ENCODE data around the gene FGA. TPM values are rescaled to one million over a fixed set of nuclear protein-coding genes. Genes with fewer than 3 reads are reported as not detected.

FGA gene
- total RNA-seq, 1 experiment from 2014 or later: 71.8 TPM

DNA sequence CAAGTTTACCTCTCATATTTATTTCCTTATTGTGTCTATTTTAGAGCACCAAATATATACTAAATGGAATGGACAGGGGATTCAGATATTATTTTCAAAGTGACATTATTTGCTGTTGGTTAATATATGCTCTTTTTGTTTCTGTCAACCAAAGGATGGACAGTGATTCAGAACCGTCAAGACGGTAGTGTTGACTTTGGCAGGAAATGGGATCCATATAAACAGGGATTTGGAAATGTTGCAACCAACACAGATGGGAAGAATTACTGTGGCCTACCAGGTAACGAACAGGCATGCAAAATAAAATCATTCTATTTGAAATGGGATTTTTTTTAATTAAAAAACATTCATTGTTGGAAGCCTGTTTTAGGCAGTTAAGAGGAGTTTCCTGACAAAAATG is 21.5 kb downstream of the FGA start:
- no TSS peak for BruUV-seq (replicated peaks)
- Histone ChIP-seq H3K9me3 (no peaks in the 10 kb centered on the region), H3K27me3 (replicated peaks; ENCODE audit: control insufficient read depth, insufficient read depth, low read length) (no peaks in the 10 kb centered on the region), H3K36me3 (ENCODE audit: control insufficient read depth, insufficient read depth, low read length) (no peaks in the 10 kb centered on the region), H3K4me3 (ENCODE audit: low read depth, low read length) (no peak overlapping the region), H3K4me1 (0 out of 2 replicates have a peak, but pooled peaks cover 3% of the 10 kb centered on the region)
- H3K36me3 Mint-ChIP-seq (ENCODE audit: insufficient read depth, unreplicated experiment): no peaks in the 10 kb centered on the region
- DNase-seq: no peak
- TF ChIP-seq, protein P1, sequence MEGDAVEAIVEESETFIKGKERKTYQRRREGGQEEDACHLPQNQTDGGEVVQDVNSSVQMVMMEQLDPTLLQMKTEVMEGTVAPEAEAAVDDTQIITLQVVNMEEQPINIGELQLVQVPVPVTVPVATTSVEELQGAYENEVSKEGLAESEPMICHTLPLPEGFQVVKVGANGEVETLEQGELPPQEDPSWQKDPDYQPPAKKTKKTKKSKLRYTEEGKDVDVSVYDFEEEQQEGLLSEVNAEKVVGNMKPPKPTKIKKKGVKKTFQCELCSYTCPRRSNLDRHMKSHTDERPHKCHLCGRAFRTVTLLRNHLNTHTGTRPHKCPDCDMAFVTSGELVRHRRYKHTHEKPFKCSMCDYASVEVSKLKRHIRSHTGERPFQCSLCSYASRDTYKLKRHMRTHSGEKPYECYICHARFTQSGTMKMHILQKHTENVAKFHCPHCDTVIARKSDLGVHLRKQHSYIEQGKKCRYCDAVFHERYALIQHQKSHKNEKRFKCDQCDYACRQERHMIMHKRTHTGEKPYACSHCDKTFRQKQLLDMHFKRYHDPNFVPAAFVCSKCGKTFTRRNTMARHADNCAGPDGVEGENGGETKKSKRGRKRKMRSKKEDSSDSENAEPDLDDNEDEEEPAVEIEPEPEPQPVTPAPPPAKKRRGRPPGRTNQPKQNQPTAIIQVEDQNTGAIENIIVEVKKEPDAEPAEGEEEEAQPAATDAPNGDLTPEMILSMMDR (IDR thresholded peaks at IDR 0.05; ENCODE audit: insufficient read depth in 1 of 2, low read depth in 1 of 2, low read length in 1 of 2, severe bottlenecking in 1 of 2, unreplicated experiment in 1 of 2): no peak
- H3K4me1 Mint-ChIP-seq (ENCODE audit: low read depth, unreplicated experiment): no peaks in the 10 kb centered on the region
- H3K9me3 Mint-ChIP-seq (ENCODE audit: unreplicated experiment): no peaks in the 10 kb centered on the region
- ChIA-PET POLR2A (no interaction called here), CTCF (no interaction called here)
- H3K27me3 Mint-ChIP-seq (ENCODE audit: insufficient read depth, unreplicated experiment): no peaks in the 10 kb centered on the region
- H3K4me3 Mint-ChIP-seq (ENCODE audit: unreplicated experiment): no peak overlapping the region
- no peak overlapping the region for H3K27ac Mint-ChIP-seq (ENCODE audit: unreplicated experiment)
- intact Hi-C loops (cut with micrococcal nuclease; ENCODE audit: unreplicated experiment): no loop called here

DNA sequence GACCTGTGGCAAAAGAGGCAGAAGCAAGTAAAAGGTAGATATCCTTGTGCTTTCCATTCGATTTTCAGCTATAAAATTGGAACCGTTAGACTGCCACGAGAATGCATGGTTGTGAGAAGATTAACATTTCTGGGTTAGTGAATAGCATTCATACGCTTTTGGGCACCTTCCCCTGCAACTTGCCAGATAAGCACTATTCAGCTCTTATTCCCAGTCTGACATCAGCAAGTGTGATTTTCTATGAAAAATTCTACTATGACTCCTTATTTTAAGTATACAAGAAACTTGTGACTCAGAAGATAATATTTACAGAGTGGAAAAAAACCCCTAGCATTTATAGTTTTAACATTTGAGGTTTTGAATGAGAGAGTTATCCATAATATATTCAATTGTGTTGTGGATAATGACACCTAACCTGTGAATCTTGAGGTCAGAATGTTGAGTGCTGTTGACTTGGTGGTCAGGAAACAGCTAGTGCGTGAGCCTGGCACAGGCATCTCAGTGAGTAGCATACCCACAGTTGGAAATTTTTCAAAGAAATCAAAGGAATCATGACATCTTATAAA is 23.8 kb downstream of the FGA start:
- Mint-ChIP-seq H3K4me1 (ENCODE audit: low read depth, unreplicated experiment) (no peaks in the 10 kb centered on the region), H3K4me3 (ENCODE audit: unreplicated experiment) (no peak overlapping the region), H3K9me3 (ENCODE audit: unreplicated experiment) (no peaks in the 10 kb centered on the region), H3K36me3 (ENCODE audit: insufficient read depth, unreplicated experiment) (no peaks in the 10 kb centered on the region), H3K27ac (ENCODE audit: unreplicated experiment) (no peak overlapping the region), H3K27me3 (ENCODE audit: insufficient read depth, unreplicated experiment) (no peaks in the 10 kb centered on the region)
- intact Hi-C loops (cut with micrococcal nuclease; ENCODE audit: unreplicated experiment): no loop called here
- no peak for DNase-seq
- CTCF ChIA-PET: no interaction called here
- Histone ChIP-seq H3K4me1 (peaks cover 17% of the 10 kb centered on the region), H3K36me3 (ENCODE audit: control insufficient read depth, insufficient read depth, low read length) (no peaks in the 10 kb centered on the region), H3K9me3 (no peaks in the 10 kb centered on the region), H3K27me3 (replicated peaks; ENCODE audit: control insufficient read depth, insufficient read depth, low read length) (no peaks in the 10 kb centered on the region), H3K4me3 (ENCODE audit: low read depth, low read length) (no peak overlapping the region)
- TF ChIP-seq, protein P1 (IDR thresholded peaks at IDR 0.05; ENCODE audit: insufficient read depth in 1 of 2, low read depth in 1 of 2, low read length in 1 of 2, severe bottlenecking in 1 of 2, unreplicated experiment in 1 of 2): no peak
- no TSS peak for BruUV-seq (replicated peaks)
- POLR2A ChIA-PET: no interaction called here

DNA sequence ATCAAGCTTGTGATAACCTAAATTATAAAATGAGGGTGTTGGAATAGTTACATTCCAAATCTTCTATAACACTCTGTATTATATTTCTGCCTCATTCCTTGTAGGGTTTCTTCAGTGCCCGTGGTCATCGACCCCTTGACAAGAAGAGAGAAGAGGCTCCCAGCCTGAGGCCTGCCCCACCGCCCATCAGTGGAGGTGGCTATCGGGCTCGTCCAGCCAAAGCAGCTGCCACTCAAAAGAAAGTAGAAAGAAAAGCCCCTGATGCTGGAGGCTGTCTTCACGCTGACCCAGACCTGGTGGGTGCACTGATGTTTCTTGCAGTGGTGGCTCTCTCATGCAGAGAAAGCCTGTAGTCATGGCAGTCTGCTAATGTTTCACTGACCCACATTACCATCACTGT is 24.8 kb downstream of the FGA start:
- H3K4me1 Mint-ChIP-seq (ENCODE audit: low read depth, unreplicated experiment): peaks cover 5% of the 10 kb centered on the region
- TF ChIP-seq, protein P1 (IDR thresholded peaks at IDR 0.05; ENCODE audit: insufficient read depth in 1 of 2, low read depth in 1 of 2, low read length in 1 of 2, severe bottlenecking in 1 of 2, unreplicated experiment in 1 of 2): no peak
- Histone ChIP-seq H3K4me1 (peaks cover 25% of the 10 kb centered on the region), H3K36me3 (ENCODE audit: control insufficient read depth, insufficient read depth, low read length) (no peaks in the 10 kb centered on the region), H3K4me3 (ENCODE audit: low read depth, low read length) (no peak overlapping the region), H3K9me3 (no peaks in the 10 kb centered on the region), H3K27me3 (replicated peaks; ENCODE audit: control insufficient read depth, insufficient read depth, low read length) (no peaks in the 10 kb centered on the region)
- no peaks in the 10 kb centered on the region for H3K27me3 Mint-ChIP-seq (ENCODE audit: insufficient read depth, unreplicated experiment)
- no peak overlapping the region for H3K4me3 Mint-ChIP-seq (ENCODE audit: unreplicated experiment)
- no peaks in the 10 kb centered on the region for H3K9me3 Mint-ChIP-seq (ENCODE audit: unreplicated experiment)
- intact Hi-C loops (cut with micrococcal nuclease; ENCODE audit: unreplicated experiment): no loop called here
- H3K27ac Mint-ChIP-seq (ENCODE audit: unreplicated experiment): no peak overlapping the region
- no peaks in the 10 kb centered on the region for H3K36me3 Mint-ChIP-seq (ENCODE audit: insufficient read depth, unreplicated experiment)
- BruUV-seq (replicated peaks): no TSS peak
- no peak for DNase-seq
- POLR2A ChIA-PET: no interaction called here
- CTCF ChIA-PET: no interaction called here

Measured in Caco-2 (cell line).